ENCODE measurements around the gene SCARB1.

Gene SCARB1

GRCh38 chr12:124745891-124746570, 117.6 kb downstream of the SCARB1 start (continued):
- TF ChIP-seq ZNF23 (tag by site-specific recombination; IDR thresholded peaks at IDR 0.05; ENCODE audit: borderline replicate concordance) (no peak), ZNF600 (tag by site-specific recombination; IDR thresholded peaks at IDR 0.05) (peak; percentile 98), ZNF362 (tag by site-specific recombination; IDR thresholded peaks at IDR 0.05) (no peak), ZFP3 (tag by site-specific recombination; IDR thresholded peaks at IDR 0.05; ENCODE audit: low read depth) (no peak), ZNF677 (tag by site-specific recombination; IDR thresholded peaks at IDR 0.05) (no peak), ZNF658 (tag by site-specific recombination; IDR thresholded peaks at IDR 0.05) (no peak), ZNF521 (tag by site-specific recombination; IDR thresholded peaks at IDR 0.05) (no peak), ZBTB7A (tag by site-specific recombination; IDR thresholded peaks at IDR 0.05; ENCODE audit: low read depth) (no peak), ZNF777 (tag by site-specific recombination; IDR thresholded peaks at IDR 0.05; ENCODE audit: borderline replicate concordance) (no peak), ZSCAN30 (tag by site-specific recombination; IDR thresholded peaks at IDR 0.05) (no peak), ZNF335 (tag by site-specific recombination; conservative IDR thresholded peaks at IDR 0.05) (no peak), ZNF214 (tag by site-specific recombination; IDR thresholded peaks at IDR 0.05; ENCODE audit: borderline replicate concordance) (no peak), ZNF510 (tag by site-specific recombination; IDR thresholded peaks at IDR 0.05; ENCODE audit: insufficient replicate concordance) (no peak), ZXDB (tag by site-specific recombination; IDR thresholded peaks at IDR 0.05) (peak; percentile 61; the same call in 1 of the 2 replicates), ZNF138 (tag by site-specific recombination; IDR thresholded peaks at IDR 0.05; ENCODE audit: borderline replicate concordance) (no peak), ZNF488 (tag by site-specific recombination; IDR thresholded peaks at IDR 0.05) (no peak), ZNF133 (tag by site-specific recombination; IDR thresholded peaks at IDR 0.05) (no peak), ZNF792 (tag by site-specific recombination; IDR thresholded peaks at IDR 0.05) (no peak), ZBTB21 (tag by site-specific recombination; IDR thresholded peaks at IDR 0.05) (0 out of 2 replicates have a peak, but pooled peaks have one; percentile 12), ZNF266 (tag by site-specific recombination; IDR thresholded peaks at IDR 0.05; ENCODE audit: low read depth) (no peak), ZNF114 (tag by site-specific recombination; IDR thresholded peaks at IDR 0.05) (no peak), KLF9 (tag by site-specific recombination; IDR thresholded peaks at IDR 0.05; ENCODE audit: low read depth) (peak; percentile 75), SCRT1 (tag by site-specific recombination; IDR thresholded peaks at IDR 0.05; ENCODE audit: borderline replicate concordance) (no peak), ZNF404 (tag by site-specific recombination; IDR thresholded peaks at IDR 0.05) (no peak), ZNF112 (tag by site-specific recombination; IDR thresholded peaks at IDR 0.05) (no peak)
- TF ChIP-seq, protein P1, sequence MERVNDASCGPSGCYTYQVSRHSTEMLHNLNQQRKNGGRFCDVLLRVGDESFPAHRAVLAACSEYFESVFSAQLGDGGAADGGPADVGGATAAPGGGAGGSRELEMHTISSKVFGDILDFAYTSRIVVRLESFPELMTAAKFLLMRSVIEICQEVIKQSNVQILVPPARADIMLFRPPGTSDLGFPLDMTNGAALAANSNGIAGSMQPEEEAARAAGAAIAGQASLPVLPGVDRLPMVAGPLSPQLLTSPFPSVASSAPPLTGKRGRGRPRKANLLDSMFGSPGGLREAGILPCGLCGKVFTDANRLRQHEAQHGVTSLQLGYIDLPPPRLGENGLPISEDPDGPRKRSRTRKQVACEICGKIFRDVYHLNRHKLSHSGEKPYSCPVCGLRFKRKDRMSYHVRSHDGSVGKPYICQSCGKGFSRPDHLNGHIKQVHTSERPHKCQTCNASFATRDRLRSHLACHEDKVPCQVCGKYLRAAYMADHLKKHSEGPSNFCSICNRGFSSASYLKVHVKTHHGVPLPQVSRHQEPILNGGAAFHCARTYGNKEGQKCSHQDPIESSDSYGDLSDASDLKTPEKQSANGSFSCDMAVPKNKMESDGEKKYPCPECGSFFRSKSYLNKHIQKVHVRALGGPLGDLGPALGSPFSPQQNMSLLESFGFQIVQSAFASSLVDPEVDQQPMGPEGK (tag by site-specific recombination; IDR thresholded peaks at IDR 0.05) = peak; percentile 96
- TF ChIP-seq, protein P2, sequence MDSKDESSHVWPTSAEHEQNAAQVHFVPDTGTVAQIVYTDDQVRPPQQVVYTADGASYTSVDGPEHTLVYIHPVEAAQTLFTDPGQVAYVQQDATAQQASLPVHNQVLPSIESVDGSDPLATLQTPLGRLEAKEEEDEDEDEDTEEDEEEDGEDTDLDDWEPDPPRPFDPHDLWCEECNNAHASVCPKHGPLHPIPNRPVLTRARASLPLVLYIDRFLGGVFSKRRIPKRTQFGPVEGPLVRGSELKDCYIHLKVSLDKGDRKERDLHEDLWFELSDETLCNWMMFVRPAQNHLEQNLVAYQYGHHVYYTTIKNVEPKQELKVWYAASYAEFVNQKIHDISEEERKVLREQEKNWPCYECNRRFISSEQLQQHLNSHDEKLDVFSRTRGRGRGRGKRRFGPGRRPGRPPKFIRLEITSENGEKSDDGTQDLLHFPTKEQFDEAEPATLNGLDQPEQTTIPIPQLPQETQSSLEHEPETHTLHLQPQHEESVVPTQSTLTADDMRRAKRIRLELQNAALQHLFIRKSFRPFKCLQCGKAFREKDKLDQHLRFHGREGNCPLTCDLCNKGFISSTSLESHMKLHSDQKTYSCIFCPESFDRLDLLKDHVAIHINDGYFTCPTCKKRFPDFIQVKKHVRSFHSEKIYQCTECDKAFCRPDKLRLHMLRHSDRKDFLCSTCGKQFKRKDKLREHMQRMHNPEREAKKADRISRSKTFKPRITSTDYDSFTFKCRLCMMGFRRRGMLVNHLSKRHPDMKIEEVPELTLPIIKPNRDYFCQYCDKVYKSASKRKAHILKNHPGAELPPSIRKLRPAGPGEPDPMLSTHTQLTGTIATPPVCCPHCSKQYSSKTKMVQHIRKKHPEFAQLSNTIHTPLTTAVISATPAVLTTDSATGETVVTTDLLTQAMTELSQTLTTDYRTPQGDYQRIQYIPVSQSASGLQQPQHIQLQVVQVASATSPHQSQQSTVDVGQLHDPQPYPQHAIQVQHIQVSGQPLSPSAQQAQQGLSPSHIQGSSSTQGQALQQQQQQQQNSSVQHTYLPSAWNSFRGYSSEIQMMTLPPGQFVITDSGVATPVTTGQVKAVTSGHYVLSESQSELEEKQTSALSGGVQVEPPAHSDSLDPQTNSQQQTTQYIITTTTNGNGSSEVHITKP (tag by site-specific recombination; IDR thresholded peaks at IDR 0.05) = peak; percentile 79
- TF ChIP-seq, protein P3, sequence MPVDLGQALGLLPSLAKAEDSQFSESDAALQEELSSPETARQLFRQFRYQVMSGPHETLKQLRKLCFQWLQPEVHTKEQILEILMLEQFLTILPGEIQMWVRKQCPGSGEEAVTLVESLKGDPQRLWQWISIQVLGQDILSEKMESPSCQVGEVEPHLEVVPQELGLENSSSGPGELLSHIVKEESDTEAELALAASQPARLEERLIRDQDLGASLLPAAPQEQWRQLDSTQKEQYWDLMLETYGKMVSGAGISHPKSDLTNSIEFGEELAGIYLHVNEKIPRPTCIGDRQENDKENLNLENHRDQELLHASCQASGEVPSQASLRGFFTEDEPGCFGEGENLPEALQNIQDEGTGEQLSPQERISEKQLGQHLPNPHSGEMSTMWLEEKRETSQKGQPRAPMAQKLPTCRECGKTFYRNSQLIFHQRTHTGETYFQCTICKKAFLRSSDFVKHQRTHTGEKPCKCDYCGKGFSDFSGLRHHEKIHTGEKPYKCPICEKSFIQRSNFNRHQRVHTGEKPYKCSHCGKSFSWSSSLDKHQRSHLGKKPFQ (tag by site-specific recombination; IDR thresholded peaks at IDR 0.05) = no peak
- TF ChIP-seq, protein P4, sequence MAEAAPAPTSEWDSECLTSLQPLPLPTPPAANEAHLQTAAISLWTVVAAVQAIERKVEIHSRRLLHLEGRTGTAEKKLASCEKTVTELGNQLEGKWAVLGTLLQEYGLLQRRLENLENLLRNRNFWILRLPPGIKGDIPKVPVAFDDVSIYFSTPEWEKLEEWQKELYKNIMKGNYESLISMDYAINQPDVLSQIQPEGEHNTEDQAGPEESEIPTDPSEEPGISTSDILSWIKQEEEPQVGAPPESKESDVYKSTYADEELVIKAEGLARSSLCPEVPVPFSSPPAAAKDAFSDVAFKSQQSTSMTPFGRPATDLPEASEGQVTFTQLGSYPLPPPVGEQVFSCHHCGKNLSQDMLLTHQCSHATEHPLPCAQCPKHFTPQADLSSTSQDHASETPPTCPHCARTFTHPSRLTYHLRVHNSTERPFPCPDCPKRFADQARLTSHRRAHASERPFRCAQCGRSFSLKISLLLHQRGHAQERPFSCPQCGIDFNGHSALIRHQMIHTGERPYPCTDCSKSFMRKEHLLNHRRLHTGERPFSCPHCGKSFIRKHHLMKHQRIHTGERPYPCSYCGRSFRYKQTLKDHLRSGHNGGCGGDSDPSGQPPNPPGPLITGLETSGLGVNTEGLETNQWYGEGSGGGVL (tag by site-specific recombination; IDR thresholded peaks at IDR 0.05) = peak; percentile 94
